ENCODE results near the gene C19orf53.

The C19orf53 gene

GRCh38 chr19:13794757-13795589 lies 20.7 kb downstream of the C19orf53 start, which contains the start of gene ZSWIM4:
Gene ZSWIM4, plus strand, starts transcription at chr19:13795443. Its CDS starts 206 bp downstream, at chr19:13795649.
- H3K4me3 ChIP-seq (ENCODE audit: control insufficient read depth, low read depth, low read length), result peak within 1 kb of the TSS; percentile 95
- peak; percentile 98 for DNase-seq (ENCODE audit: low read depth)
- TF ChIP-seq, protein P1, sequence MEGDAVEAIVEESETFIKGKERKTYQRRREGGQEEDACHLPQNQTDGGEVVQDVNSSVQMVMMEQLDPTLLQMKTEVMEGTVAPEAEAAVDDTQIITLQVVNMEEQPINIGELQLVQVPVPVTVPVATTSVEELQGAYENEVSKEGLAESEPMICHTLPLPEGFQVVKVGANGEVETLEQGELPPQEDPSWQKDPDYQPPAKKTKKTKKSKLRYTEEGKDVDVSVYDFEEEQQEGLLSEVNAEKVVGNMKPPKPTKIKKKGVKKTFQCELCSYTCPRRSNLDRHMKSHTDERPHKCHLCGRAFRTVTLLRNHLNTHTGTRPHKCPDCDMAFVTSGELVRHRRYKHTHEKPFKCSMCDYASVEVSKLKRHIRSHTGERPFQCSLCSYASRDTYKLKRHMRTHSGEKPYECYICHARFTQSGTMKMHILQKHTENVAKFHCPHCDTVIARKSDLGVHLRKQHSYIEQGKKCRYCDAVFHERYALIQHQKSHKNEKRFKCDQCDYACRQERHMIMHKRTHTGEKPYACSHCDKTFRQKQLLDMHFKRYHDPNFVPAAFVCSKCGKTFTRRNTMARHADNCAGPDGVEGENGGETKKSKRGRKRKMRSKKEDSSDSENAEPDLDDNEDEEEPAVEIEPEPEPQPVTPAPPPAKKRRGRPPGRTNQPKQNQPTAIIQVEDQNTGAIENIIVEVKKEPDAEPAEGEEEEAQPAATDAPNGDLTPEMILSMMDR (IDR thresholded peaks at IDR 0.05; ENCODE audit: control insufficient read depth, insufficient read depth, low read depth, low read length, missing control alignments), result no peak

GRCh38 chr19:13795595-13796300 lies 21.5 kb downstream of the C19orf53 start:
- TF ChIP-seq, protein P1 (IDR thresholded peaks at IDR 0.05; ENCODE audit: control insufficient read depth, insufficient read depth, low read depth, low read length, missing control alignments), result no peak
- no peak for DNase-seq (ENCODE audit: low read depth)
- H3K4me3 ChIP-seq (ENCODE audit: control insufficient read depth, low read depth, low read length), result peak overlapping the region; percentile 95

DNA sequence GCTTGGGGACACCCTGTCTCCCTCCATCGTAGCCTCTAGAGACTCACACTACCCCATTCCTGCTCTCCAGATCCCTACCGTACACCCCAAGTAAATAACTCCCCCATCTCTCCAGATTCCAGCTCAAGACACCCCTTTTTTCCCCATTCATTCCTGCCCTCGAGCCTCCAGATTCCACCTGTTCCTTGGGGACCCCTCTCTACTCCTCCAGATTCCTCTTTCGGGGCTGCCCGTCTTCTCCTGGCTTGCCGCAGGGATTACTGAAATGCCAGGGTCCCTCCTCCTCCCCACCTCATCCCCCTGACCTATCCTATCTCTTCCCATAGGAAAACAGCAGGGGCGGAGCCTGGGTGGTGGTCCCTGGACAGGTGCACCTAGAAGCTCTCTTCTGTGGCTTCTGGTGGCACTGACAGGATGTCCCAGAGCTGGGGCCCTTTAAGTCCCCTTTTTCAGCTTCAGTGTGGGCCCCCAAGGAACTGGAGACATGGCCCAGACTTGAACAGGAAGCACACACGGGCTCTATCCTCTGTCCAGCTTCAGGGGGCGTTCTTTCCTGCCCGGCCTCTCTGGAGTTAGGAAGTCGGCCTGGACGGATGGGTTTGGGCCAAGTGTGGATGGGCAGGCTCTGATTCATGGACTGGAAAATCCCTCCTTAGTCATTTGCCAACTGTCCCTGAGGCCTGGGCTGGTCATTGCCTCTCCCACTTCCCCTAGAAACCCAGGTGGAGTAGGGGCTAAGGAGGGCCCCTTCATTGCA lies 22.2 kb downstream of the C19orf53 start:
- DNase-seq (ENCODE audit: low read depth), result peak; percentile 91
- TF ChIP-seq, protein P1 (IDR thresholded peaks at IDR 0.05; ENCODE audit: control insufficient read depth, insufficient read depth, low read depth, low read length, missing control alignments), result peak; percentile 37
- peak overlapping the region; percentile 95 for H3K4me3 ChIP-seq (ENCODE audit: control insufficient read depth, low read depth, low read length)

DNA sequence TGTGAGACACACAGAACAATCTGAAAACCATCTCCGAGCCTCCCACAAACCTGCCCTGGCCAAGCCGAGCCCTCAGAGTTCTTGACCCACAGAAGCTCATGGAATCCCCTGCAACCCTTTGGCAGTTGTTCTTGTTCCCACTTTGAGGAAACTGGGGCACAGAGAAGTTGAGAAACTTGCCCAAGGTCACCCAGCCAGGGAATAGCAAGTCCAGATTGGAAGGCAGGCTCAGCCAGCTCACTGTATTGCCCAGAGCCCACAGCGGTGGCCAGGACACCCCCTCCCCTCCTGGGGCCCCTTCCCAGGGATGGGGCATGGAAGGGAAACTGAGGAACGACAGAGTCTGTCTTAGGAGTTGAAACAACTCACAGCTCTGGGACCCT lies 22.8 kb downstream of the C19orf53 start:
- peak overlapping the region; percentile 40 for H3K4me3 ChIP-seq (ENCODE audit: control insufficient read depth, low read depth, low read length)
- TF ChIP-seq, protein P1 (IDR thresholded peaks at IDR 0.05; ENCODE audit: control insufficient read depth, insufficient read depth, low read depth, low read length, missing control alignments), result no peak
- no peak for DNase-seq (ENCODE audit: low read depth)

DNA sequence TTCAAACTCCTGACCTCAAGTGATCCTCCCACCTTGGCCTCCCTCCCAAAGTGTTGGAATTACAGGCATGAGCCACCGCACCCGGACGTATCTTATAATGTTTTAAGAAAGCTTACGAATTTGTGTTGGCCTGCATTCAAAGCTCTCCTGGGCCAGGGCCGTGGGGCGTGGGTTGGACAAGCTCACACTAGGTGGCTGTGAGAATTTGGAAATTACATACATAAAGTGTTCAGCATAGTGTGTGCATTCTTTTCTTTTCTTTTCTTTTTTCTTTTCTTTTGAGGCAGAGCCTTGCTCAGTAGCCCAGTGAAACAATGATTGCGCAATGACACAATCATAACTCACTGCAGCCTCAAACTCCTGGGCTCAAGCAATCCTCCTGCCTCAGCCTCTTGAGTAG lies 23.6 kb downstream of the C19orf53 start:
- no peak overlapping the region for H3K4me3 ChIP-seq (ENCODE audit: control insufficient read depth, low read depth, low read length)
- TF ChIP-seq, protein P1 (IDR thresholded peaks at IDR 0.05; ENCODE audit: control insufficient read depth, insufficient read depth, low read depth, low read length, missing control alignments), result no peak
- DNase-seq (ENCODE audit: low read depth), result peak; percentile 70

GRCh38 chr19:13799669-13800068 lies 25.4 kb downstream of the C19orf53 start:
- no peak for DNase-seq (ENCODE audit: low read depth)
- no peak overlapping the region for H3K4me3 ChIP-seq (ENCODE audit: control insufficient read depth, low read depth, low read length)
- TF ChIP-seq, protein P1 (IDR thresholded peaks at IDR 0.05; ENCODE audit: control insufficient read depth, insufficient read depth, low read depth, low read length, missing control alignments), result no peak

Measured in AG09309 (cell line).